ENCODE data around the gene SASS6.

Gene SASS6

GRCh38 chr1:100109554-100110066 lies 23.1 kb downstream of the SASS6 start:
- no peak for DNase-seq (ENCODE audit: low read depth)

- DNase-seq (ENCODE audit: low read depth), result no peak
Measured at GRCh38 chr1:100107696-100108095, 25.0 kb downstream of the SASS6 start.

DNA sequence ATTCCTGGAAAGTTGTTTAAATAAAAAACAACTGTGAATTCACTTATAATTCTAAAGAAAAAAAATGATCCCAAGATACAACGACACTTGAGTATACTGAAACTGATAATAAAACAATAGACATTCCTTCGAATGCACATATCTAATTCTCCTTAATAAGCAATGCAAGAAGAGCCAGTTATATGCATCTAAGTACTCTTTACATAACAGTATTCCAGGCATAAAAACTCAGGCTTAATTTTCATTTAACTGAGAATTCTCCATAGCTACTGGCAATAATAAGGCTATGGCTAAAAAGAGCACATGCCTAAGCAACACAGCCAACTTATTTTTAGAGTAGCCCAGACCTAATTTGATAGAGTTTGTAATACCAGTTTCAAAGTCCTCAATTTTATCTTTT lies 31.2 kb downstream of the SASS6 start:
- no peak for DNase-seq (ENCODE audit: low read depth)

- peak; percentile 84 for DNase-seq (ENCODE audit: low read depth)
Measured at GRCh38 chr1:100100202-100100601, 32.5 kb downstream of the SASS6 start.

DNA sequence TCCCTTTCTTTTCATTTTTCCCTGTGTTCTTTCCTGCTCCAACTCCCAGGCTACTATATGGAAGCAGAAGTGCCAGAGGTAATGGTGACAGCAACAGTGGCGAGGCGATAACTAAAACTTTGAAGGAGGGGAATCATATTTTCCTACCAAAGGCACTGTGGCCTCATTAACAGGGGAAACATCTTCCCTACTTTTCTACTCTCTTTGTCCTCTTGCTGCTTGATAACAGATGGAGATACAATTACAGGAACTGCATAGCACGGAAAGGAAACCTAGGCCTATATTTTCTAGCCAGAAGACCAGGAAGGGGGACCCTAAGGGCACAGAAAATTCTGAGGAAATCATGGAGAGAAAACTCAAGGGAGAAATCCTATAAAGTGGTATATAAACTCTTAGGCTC lies 42.3 kb downstream of the SASS6 start:
- no peak for DNase-seq (ENCODE audit: low read depth)

- DNase-seq (ENCODE audit: low read depth), result no peak
Measured at GRCh38 chr1:100089082-100089481, 43.6 kb downstream of the SASS6 start.

DNA sequence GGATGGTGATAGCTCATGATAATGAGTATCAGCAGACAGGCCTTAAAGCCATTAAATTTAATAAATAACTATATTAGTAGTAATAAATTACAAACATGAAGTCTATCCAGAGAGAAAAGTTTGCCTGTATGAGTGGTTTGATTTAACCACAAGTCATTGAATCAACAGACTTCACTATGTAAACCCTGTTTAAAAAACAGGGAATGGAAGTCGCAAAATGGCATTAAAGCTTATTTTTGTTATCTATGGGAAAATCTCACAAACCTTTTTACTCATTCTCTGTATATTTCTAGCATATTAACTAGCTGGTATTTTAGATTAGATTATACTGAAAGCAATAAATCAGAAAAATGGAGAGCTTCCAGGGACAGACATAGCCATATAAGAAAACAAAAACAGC lies 45.3 kb downstream of the SASS6 start:
- peak; percentile 56 for DNase-seq (ENCODE audit: low read depth)

GRCh38 chr1:100080331-100080730 lies 52.4 kb downstream of the SASS6 start:
- DNase-seq (ENCODE audit: low read depth), result no peak

DNA sequence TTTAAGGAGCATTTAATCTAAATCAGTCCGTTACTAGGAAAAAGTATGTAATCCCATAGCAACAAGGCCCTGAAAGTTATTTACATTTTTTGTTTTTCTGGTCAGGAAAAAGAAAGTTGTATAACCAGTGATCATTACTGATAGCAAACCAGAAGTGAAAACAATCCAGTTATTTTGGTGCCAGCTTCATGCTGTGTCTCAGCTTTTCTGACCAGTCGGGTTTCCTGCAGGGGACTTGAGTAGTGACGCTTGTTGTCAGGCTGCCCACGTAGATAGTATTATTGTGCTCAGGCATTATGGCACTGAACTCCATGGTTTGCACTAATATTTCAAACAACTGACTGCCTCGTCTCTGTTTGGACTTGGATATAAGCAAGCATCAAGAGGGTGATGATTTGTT lies 55.2 kb downstream of the SASS6 start:
- DNase-seq (ENCODE audit: low read depth), result no peak

- no peak for DNase-seq (ENCODE audit: low read depth)
Measured at GRCh38 chr1:100076744-100077143, 56.0 kb downstream of the SASS6 start.

- no peak for DNase-seq (ENCODE audit: low read depth)
Measured at GRCh38 chr1:100076319-100076718, 56.4 kb downstream of the SASS6 start.

GRCh38 chr1:100075773-100076172 lies 57.0 kb downstream of the SASS6 start:
- peak; percentile 13 for DNase-seq (ENCODE audit: low read depth)

GRCh38 chr1:100074604-100075395 lies 57.9 kb downstream of the SASS6 start:
- no peak for DNase-seq (ENCODE audit: low read depth)

- peak; percentile 17 for DNase-seq (ENCODE audit: low read depth)
Measured at GRCh38 chr1:100073531-100073930, 59.2 kb downstream of the SASS6 start.

- no peak for DNase-seq (ENCODE audit: low read depth)
Measured at GRCh38 chr1:100070201-100070939, 62.4 kb downstream of the SASS6 start.

- no peak for DNase-seq (ENCODE audit: low read depth)
Measured at GRCh38 chr1:100065969-100066227, 66.8 kb downstream of the SASS6 start.

DNA sequence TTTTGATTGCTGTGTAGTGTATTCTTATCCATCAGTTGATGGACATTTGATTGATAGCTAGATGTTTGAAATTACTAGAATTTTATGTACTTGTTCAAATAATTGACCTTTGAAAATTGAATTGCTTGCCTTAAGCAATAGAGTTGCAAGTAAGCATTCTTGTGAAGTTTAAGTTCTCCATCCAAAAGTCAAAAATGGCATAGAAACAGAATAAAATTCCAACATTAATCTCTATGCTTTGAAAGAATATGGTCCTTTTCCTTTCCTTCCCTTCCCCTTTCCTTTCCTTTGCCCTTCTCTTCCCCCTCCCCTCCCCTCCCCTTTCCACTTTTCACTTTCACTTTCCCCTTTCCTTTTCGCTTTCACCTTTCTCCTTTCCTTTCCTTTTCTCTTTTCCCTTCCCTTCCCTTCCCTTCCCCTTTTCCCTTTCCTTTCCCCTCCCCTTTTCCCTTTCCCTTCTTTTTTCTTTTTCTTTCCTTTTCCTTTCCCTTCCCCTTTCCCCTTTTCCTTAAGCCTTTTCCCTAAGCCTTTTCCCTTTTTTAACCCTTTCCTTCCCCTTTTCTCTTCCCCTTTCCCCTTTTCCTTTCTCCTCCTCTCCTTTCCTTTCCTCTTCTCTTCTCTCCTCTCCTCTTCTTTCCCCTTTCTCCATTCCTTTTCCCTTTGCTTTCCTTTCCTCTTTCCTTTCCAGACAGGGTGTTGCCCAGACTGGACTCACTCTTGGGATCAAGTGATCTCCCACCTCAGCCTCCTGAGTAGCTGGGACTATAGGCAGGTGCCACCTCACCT lies 67.4 kb downstream of the SASS6 start:
- DNase-seq (ENCODE audit: low read depth), result no peak

GRCh38 chr1:100061681-100062080 lies 71.0 kb downstream of the SASS6 start:
- DNase-seq (ENCODE audit: low read depth), result no peak

DNA sequence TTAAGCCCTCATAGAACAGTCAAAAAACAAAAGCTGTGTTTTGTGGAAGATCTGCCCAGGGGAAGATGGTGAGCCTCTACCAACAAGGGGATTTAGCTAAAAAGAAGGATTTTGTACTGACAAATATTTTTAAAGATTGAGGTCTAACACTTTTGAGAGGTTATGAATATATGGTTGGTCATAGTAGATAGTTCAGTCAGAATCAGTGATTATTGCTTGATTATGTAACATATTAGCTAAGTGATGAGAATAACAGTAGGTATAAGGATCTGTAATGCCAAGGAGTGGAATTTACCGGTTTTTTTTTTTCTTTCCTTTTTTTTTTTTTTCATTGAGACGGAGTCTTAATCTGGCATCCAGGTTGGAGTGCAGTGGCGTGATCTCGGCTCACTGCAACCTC lies 79.0 kb downstream of the SASS6 start:
- DNase-seq (ENCODE audit: low read depth), result no peak

- DNase-seq (ENCODE audit: low read depth), result no peak
Measured at GRCh38 chr1:100053119-100053518, 79.6 kb downstream of the SASS6 start.

- no peak for DNase-seq (ENCODE audit: low read depth)
Measured at GRCh38 chr1:100051893-100052292, 80.8 kb downstream of the SASS6 start.

DNA sequence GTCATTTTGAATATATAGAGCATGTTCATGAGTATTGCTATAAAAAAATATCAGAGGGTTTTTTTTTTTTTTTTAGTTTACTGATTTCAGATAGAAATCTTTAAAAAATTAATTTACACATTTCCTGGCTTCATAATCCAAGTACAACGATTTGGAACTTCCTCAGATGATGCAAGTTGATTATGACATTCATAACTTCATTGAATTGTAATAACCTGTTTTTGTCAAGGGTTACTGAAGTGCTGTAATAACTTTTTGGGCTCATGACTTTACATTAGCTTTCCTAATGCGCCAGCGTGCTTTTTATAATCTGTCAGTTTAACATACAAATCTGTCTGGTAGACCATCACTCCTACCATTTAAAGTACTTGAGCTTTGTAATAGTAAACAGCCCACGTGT lies 81.3 kb downstream of the SASS6 start:
- no peak for DNase-seq (ENCODE audit: low read depth)

GRCh38 chr1:100050139-100050538 lies 82.6 kb downstream of the SASS6 start:
- no peak for DNase-seq (ENCODE audit: low read depth)

Data from EH (cell line).